ENCODE data around the gene UFSP2. TPM values are rescaled to one million over a fixed set of nuclear protein-coding genes. Genes with fewer than 3 reads are reported as not detected.

UFSP2 gene
- total and polyA plus RNA-seq, 2 experiments from 2014 or later = 29.0 to 53.0 TPM

DNA sequence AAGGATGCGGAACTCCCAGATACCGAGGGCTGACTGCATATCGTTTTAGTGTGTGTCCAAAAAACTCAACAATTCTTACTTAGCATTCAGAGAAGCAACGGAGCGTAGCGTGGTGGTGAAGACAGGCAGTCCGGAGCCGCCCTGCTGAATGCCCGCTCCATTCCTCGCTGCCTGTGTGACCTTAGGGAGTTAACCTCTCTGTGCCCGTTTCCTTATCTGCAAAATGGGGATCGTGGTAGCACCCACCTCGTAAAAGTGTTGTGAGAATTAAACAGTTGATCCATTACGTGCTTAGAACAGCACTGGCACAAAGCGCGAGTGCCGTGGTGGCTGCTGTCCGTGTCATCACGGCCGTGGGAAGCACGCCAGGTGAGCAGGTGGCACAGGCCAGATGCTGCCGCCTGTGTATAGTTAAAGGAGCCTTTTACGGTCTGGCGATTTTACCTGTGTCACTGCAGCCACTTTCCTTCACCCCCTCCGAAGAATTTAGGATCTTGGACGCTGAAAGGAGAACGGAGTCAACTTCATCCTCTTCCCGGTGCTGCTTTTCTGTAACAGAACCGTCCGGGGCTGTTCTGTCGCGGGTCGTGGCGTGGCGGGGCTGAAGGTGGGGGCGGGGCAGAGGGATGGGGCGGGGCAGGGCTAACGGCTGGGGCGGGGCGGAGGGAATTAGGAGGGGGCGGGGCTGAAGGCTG is 44.9 kb upstream of the UFSP2 start:
- Histone ChIP-seq H3K4me1 (ENCODE audit: insufficient read depth) (peaks cover 10% of the 10 kb centered on the region; the same call in 1 of the 2 replicates), H3K79me2 (replicated peaks; ENCODE audit: insufficient read depth) (no peaks in the 10 kb centered on the region), H3K9me2 (ENCODE audit: insufficient read depth) (no peaks in the 10 kb centered on the region), H3K27me3 (ENCODE audit: insufficient read depth) (peaks cover 23% of the 10 kb centered on the region), H2AFZ (peak overlapping the region; percentile 100), H3K4me2 (peak overlapping the region; percentile 96), H3K36me3 (ENCODE audit: insufficient read depth) (no peaks in the 10 kb centered on the region), H4K20me1 (replicated peaks; ENCODE audit: insufficient read depth) (no peaks in the 10 kb centered on the region), H3F3A (replicated peaks; ENCODE audit: low read depth) (no peaks in the 10 kb centered on the region), H3K4me3 (peak overlapping the region; percentile 93), H3K27ac (ENCODE audit: low read depth) (no peak overlapping the region)
- Mint-ChIP-seq H3K27ac (peak overlapping the region; percentile 30; the same call in 1 of the 2 replicates), H3K9me3 (peaks cover 7% of the 10 kb centered on the region; the same call in 2 of the 3 replicates), H3K27me3 (ENCODE audit: insufficient read depth, low read depth, poor library complexity) (peaks cover 9% of the 10 kb centered on the region), H3K4me1 (peaks cover 15% of the 10 kb centered on the region), H3K4me3 (peak overlapping the region; percentile 88), H3K36me3 (ENCODE audit: low read depth) (peaks cover 3% of the 10 kb centered on the region; the same call in 2 of the 3 replicates)
- TF ChIP-seq STAT1 (IDR thresholded peaks at IDR 0.05; ENCODE audit: unreplicated experiment) (no peak), ZNF331 (CRISPR knock-in tag; IDR thresholded peaks at IDR 0.05; ENCODE audit: low read depth) (no peak)
- TF ChIP-seq, protein P1, sequence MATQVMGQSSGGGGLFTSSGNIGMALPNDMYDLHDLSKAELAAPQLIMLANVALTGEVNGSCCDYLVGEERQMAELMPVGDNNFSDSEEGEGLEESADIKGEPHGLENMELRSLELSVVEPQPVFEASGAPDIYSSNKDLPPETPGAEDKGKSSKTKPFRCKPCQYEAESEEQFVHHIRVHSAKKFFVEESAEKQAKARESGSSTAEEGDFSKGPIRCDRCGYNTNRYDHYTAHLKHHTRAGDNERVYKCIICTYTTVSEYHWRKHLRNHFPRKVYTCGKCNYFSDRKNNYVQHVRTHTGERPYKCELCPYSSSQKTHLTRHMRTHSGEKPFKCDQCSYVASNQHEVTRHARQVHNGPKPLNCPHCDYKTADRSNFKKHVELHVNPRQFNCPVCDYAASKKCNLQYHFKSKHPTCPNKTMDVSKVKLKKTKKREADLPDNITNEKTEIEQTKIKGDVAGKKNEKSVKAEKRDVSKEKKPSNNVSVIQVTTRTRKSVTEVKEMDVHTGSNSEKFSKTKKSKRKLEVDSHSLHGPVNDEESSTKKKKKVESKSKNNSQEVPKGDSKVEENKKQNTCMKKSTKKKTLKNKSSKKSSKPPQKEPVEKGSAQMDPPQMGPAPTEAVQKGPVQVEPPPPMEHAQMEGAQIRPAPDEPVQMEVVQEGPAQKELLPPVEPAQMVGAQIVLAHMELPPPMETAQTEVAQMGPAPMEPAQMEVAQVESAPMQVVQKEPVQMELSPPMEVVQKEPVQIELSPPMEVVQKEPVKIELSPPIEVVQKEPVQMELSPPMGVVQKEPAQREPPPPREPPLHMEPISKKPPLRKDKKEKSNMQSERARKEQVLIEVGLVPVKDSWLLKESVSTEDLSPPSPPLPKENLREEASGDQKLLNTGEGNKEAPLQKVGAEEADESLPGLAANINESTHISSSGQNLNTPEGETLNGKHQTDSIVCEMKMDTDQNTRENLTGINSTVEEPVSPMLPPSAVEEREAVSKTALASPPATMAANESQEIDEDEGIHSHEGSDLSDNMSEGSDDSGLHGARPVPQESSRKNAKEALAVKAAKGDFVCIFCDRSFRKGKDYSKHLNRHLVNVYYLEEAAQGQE (IDR thresholded peaks at IDR 0.05; ENCODE audit: unreplicated experiment) = no peak
- DNase-seq (ENCODE audit: low spot score) = peak; percentile 41
- ATAC-seq = peak; percentile 20

DNA sequence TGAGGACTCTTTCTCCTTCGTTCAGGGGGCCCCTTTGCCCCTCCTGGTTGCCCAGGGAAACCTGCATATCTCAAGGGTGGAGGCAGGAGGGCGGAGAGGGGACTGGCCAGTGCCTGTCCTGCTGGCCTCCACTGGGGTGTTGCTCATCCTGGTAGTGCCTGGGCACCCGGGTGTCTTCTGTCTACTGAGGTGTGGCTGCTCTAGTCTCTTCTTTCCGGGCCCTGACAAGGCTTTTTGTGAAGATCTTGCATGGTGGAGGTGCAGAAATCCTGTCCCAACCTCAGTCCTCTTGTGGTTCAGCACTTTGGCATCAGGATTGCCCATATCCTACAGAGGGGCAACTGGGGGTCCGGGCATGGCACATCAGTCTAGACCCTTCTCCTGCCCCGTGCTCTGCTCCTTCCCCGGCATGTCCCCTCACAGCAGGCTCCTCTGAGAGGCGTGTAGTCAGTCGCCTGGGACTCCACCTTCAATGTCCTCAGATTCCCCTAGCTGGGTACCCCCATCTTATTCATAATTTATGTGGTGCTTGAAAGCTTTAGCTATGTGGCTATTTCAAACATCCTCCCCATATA is 43.9 kb upstream of the UFSP2 start:
- H3K9me3 Mint-ChIP-seq = peaks cover 7% of the 10 kb centered on the region; the same call in 2 of the 3 replicates

More for the DNA sequence above, 43.9 kb upstream of the UFSP2 start:
- Mint-ChIP-seq H3K27me3 (ENCODE audit: insufficient read depth, low read depth, poor library complexity) (peaks cover 7% of the 10 kb centered on the region), H3K4me1 (peaks cover 23% of the 10 kb centered on the region), H3K36me3 (ENCODE audit: low read depth) (peaks cover 3% of the 10 kb centered on the region; the same call in 2 of the 3 replicates), H3K4me3 (no peak overlapping the region; the same call in 2 of the 3 replicates), H3K27ac (no peak overlapping the region)
- TF ChIP-seq, protein P2, sequence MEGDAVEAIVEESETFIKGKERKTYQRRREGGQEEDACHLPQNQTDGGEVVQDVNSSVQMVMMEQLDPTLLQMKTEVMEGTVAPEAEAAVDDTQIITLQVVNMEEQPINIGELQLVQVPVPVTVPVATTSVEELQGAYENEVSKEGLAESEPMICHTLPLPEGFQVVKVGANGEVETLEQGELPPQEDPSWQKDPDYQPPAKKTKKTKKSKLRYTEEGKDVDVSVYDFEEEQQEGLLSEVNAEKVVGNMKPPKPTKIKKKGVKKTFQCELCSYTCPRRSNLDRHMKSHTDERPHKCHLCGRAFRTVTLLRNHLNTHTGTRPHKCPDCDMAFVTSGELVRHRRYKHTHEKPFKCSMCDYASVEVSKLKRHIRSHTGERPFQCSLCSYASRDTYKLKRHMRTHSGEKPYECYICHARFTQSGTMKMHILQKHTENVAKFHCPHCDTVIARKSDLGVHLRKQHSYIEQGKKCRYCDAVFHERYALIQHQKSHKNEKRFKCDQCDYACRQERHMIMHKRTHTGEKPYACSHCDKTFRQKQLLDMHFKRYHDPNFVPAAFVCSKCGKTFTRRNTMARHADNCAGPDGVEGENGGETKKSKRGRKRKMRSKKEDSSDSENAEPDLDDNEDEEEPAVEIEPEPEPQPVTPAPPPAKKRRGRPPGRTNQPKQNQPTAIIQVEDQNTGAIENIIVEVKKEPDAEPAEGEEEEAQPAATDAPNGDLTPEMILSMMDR (conservative IDR thresholded peaks at IDR 0.05; ENCODE audit: low read depth in 2 of 2) = no peak
- TF ChIP-seq ZNF114 (CRISPR knock-in tag; IDR thresholded peaks at IDR 0.05) (no peak), EZH2 (IDR thresholded peaks at IDR 0.05; ENCODE audit: low read depth, unreplicated experiment) (no peak)
- Histone ChIP-seq H3K79me2 (replicated peaks; ENCODE audit: insufficient read depth) (no peaks in the 10 kb centered on the region), H2AFZ (no peak overlapping the region), H3F3A (replicated peaks; ENCODE audit: low read depth) (no peaks in the 10 kb centered on the region), H4K20me1 (replicated peaks; ENCODE audit: insufficient read depth) (no peaks in the 10 kb centered on the region), H3K9me2 (ENCODE audit: insufficient read depth) (no peaks in the 10 kb centered on the region), H3K4me1 (ENCODE audit: insufficient read depth) (peaks cover 10% of the 10 kb centered on the region), H3K4me2 (peak overlapping the region; percentile 96), H3K36me3 (ENCODE audit: insufficient read depth) (no peaks in the 10 kb centered on the region), H3K27me3 (ENCODE audit: insufficient read depth) (peaks cover 23% of the 10 kb centered on the region), H3K4me3 (no peak overlapping the region), H3K27ac (ENCODE audit: low read depth) (no peak overlapping the region)
- no peak for DNase-seq (ENCODE audit: low spot score)
- no peak for ATAC-seq
